ENCODE measurements around the gene RTN1.

GRCh38 chr14:59912443-59912842 is 41.9 kb upstream of the RTN1 start:
- TF ChIP-seq CTCF (IDR thresholded peaks at IDR 0.05 in 2 of 3, conservative IDR thresholded peaks at IDR 0.05 in 1 of 3; ENCODE audit: insufficient read depth in 2 of 3, low read depth in 1 of 3, low read length in 3 of 3) (no peak), KAT7 (CRISPR knock-in tag; IDR thresholded peaks at IDR 0.05; ENCODE audit: borderline replicate concordance) (no peak), BRD4 (IDR thresholded peaks at IDR 0.05) (no peak), BHLHE40 (IDR thresholded peaks at IDR 0.05; ENCODE audit: low read length) (no peak), CHD1 (IDR thresholded peaks at IDR 0.05; ENCODE audit: low read length) (no peak), FOXP1 (CRISPR knock-in tag; IDR thresholded peaks at IDR 0.05) (no peak), ZNF384 (IDR thresholded peaks at IDR 0.05; ENCODE audit: low read depth, low read length) (no peak), POLR2A (conservative IDR thresholded peaks at IDR 0.05) (no peak), KLF13 (tag; IDR thresholded peaks at IDR 0.05; ENCODE audit: borderline replicate concordance, low read depth) (no peak)

Measured in K562 (cell line).